H9 (cell line): ENCODE results near the gene KLK7. TPM values are rescaled to one million over a fixed set of nuclear protein-coding genes. Genes with fewer than 3 reads are reported as not detected.

ENCODE experiments used
- DNase-seq: peaks from one replicate; pipeline ENCODE4 v3.0.0-alpha.2; 2017
- H2AFZ ChIP-seq: one replicate; pipeline ENCODE4 v1.6.1; 2013; ENCODE audit warnings: mild to moderate bottlenecking, low read length, control low read depth, moderate library complexity
- H2AK5ac ChIP-seq: 2 replicates; pipeline ENCODE4 v1.6.1; 2013; ENCODE audit warnings: low read length, control low read depth, mixed read lengths; ENCODE audit not compliant: insufficient read length
- H2BK120ac ChIP-seq: one replicate; pipeline ENCODE4 v1.6.1; 2013; ENCODE audit warnings: low read depth, mild to moderate bottlenecking, low read length, control low read depth, inconsistent platforms; ENCODE audit not compliant: poor library complexity, severe bottlenecking
- H2BK12ac ChIP-seq: 2 replicates; pipeline ENCODE4 v1.6.1; 2013; ENCODE audit warnings: low read length, control low read depth, mixed read lengths, low read depth; ENCODE audit not compliant: insufficient read length
- H2BK15ac ChIP-seq: 2 replicates; pipeline ENCODE4 v1.6.1; 2013; ENCODE audit warnings: low read depth, low read length, control low read depth
- H2BK20ac ChIP-seq: one replicate; pipeline ENCODE4 v1.6.1; 2013; ENCODE audit warnings: low read depth, mild to moderate bottlenecking, low read length, control low read depth, inconsistent platforms; ENCODE audit not compliant: poor library complexity, severe bottlenecking
- H2BK5ac ChIP-seq: 2 replicates; pipeline ENCODE4 v1.6.1; 2013; ENCODE audit warnings: low read length, control low read depth, mixed read lengths; ENCODE audit not compliant: insufficient read length
- H3K14ac ChIP-seq: 2 replicates; pipeline ENCODE4 v1.6.1; 2013; ENCODE audit warnings: low read length, control low read depth; ENCODE audit not compliant: insufficient read depth
- H3K18ac ChIP-seq: 2 replicates; pipeline ENCODE4 v1.6.1; 2013; ENCODE audit warnings: low read depth, mild to moderate bottlenecking, mixed read lengths, low read length, control low read depth; ENCODE audit not compliant: insufficient read length
- H3K23ac ChIP-seq: 2 replicates; pipeline ENCODE4 v1.6.1; 2013; ENCODE audit warnings: low read length, control low read depth, mixed read lengths, low read depth; ENCODE audit not compliant: insufficient read length
- H3K23me2 ChIP-seq: 2 replicates; pipeline ENCODE4 v1.6.1; 2013; ENCODE audit warnings: low read depth, mild to moderate bottlenecking, mixed read lengths, low read length, control low read depth; ENCODE audit not compliant: insufficient read length, poor library complexity, severe bottlenecking
- H3K27ac ChIP-seq: 2 replicates; pipeline ENCODE4 v1.5.1; 2013; ENCODE audit warnings: low read length, control low read depth, mixed read lengths, low read depth; ENCODE audit not compliant: insufficient read length
- H3K27me3 ChIP-seq: 2 replicates; pipeline ENCODE4 v1.6.1; 2013; ENCODE audit warnings: low read length, control low read depth, inconsistent platforms; ENCODE audit not compliant: insufficient read depth
- H3K4ac ChIP-seq: 2 replicates; pipeline ENCODE4 v1.6.1; 2013; ENCODE audit warnings: low read depth, mild to moderate bottlenecking, control low read depth, inconsistent platforms, low read length, moderate library complexity
- H3K4me1 ChIP-seq: 2 replicates; pipeline ENCODE4 v1.6.1; 2013; ENCODE audit warnings: low read length, control low read depth, inconsistent platforms; ENCODE audit not compliant: insufficient read depth
- H3K4me2 ChIP-seq: 2 replicates; pipeline ENCODE4 v1.6.1; 2013; ENCODE audit warnings: low read length, control low read depth, mixed read lengths; ENCODE audit not compliant: insufficient read length, insufficient read depth
- H3K56ac ChIP-seq: 2 replicates; pipeline ENCODE4 v1.6.1; 2013; ENCODE audit warnings: low read depth, mild to moderate bottlenecking, mixed read lengths, low read length, control low read depth; ENCODE audit not compliant: insufficient read length
- H3K79me1 ChIP-seq: 2 replicates; pipeline ENCODE4 v1.6.1; 2013; ENCODE audit warnings: low read depth, mild to moderate bottlenecking, moderate library complexity, low read length, control low read depth, inconsistent platforms; ENCODE audit not compliant: insufficient read depth, poor library complexity, severe bottlenecking
- H3K79me2 ChIP-seq: 2 replicates; pipeline ENCODE4 v1.6.1; 2013; ENCODE audit warnings: low read length, control low read depth, inconsistent platforms; ENCODE audit not compliant: insufficient read depth
- H3K9ac ChIP-seq: 2 replicates; pipeline ENCODE4 v1.6.1; 2013; ENCODE audit warnings: low read length, control low read depth, mixed read lengths; ENCODE audit not compliant: insufficient read length; ENCODE audit errors: extremely low read depth
- H3K9me3 ChIP-seq: one replicate; pipeline ENCODE4 v1.6.1; 2013; ENCODE audit warnings: low read depth, low read length, inconsistent platforms; ENCODE audit not compliant: control insufficient read depth
- H3T11ph ChIP-seq: one replicate; pipeline ENCODE4 v1.6.1; 2013; ENCODE audit warnings: mild to moderate bottlenecking, low read length, control low read depth, inconsistent platforms
- H4K20me1 ChIP-seq: one replicate; pipeline ENCODE4 v1.6.1; 2013; ENCODE audit not compliant: control insufficient read depth, insufficient read length, insufficient read depth
- H4K5ac ChIP-seq: 2 replicates; pipeline ENCODE4 v1.6.1; 2013; ENCODE audit warnings: low read depth, mild to moderate bottlenecking, mixed read lengths, low read length, control low read depth; ENCODE audit not compliant: insufficient read length
- H4K8ac ChIP-seq: replicated peaks from 2 replicates; pipeline ENCODE4 v1.6.1; 2013; ENCODE audit warnings: low read length, control low read depth, mixed read lengths, low read depth; ENCODE audit not compliant: insufficient read length
- H4K91ac ChIP-seq: 2 replicates; pipeline ENCODE4 v1.6.1; 2013; ENCODE audit warnings: low read depth, mild to moderate bottlenecking, moderate library complexity, mixed read lengths, low read length, control low read depth; ENCODE audit not compliant: insufficient read length
- H3K27ac Mint-ChIP-seq, 3 experiments: 2 replicates in 2 of 3; 3 replicates in 1 of 3; pipeline ENCODE4 v1.8.0; 2020 to 2021; ENCODE audit warnings: mixed read lengths in 3 of 3, mild to moderate bottlenecking in 1 of 3, moderate library complexity in 1 of 3
- H3K27me3 Mint-ChIP-seq: 2 replicates; pipeline ENCODE4 v1.8.0; 2021; ENCODE audit warnings: low read depth, mild to moderate bottlenecking, moderate library complexity, mixed read lengths
- H3K36me3 Mint-ChIP-seq, 3 experiments: 2 replicates in 2 of 3; 3 replicates in 1 of 3; pipeline ENCODE4 v1.8.0; 2020 to 2021; ENCODE audit warnings: low read depth in 3 of 3, mixed read lengths in 3 of 3; ENCODE audit not compliant: insufficient read depth in 1 of 3
- H3K4me1 Mint-ChIP-seq, 2 experiments: 2 replicates each; pipeline ENCODE4 v1.8.0; 2020; ENCODE audit warnings: mixed read lengths in 2 of 2
- H3K4me3 Mint-ChIP-seq, 2 experiments: 2 replicates in 1 of 2; 3 replicates in 1 of 2; pipeline ENCODE4 v1.8.0; 2020 to 2021; ENCODE audit warnings: mild to moderate bottlenecking in 2 of 2, mixed read lengths in 2 of 2, moderate library complexity in 1 of 2
- H3K9me3 Mint-ChIP-seq, 2 experiments: 2 replicates in 1 of 2; 3 replicates in 1 of 2; pipeline ENCODE4 v1.8.0; 2020; ENCODE audit warnings: mild to moderate bottlenecking in 2 of 2, mixed read lengths in 2 of 2, moderate library complexity in 1 of 2
- CTCF ChIP-seq: fragments of 200-600 bp; sonication (generic); conservative IDR thresholded peaks from 3 replicates; pipeline ENCODE4 v1.8.0; 2021; ENCODE audit warnings: antibody characterized with exemption, mild to moderate bottlenecking
- WGBS: extraction: QIAGEN DNeasy Blood & Tissue Kit; methylation state at CpG from one replicate; pipeline ENCODE4 v1.1.7; 2013; ENCODE audit warnings: missing lambda C conversion rate, low lambda C conversion rate, mixed read lengths; ENCODE audit not compliant: insufficient read length; ENCODE audit errors: extremely low coverage; 5-methylcytosine and 5-hydroxymethylcytosine counted together
- total RNA-seq: library from RNA; stranded (reverse); gene quantifications from 2 replicates; pipeline ENCODE4 v1.2.1, GENCODE V29; 2021

KLK7 gene
- total RNA-seq, 1 experiment from 2014 or later = 0.52 TPM

DNA sequence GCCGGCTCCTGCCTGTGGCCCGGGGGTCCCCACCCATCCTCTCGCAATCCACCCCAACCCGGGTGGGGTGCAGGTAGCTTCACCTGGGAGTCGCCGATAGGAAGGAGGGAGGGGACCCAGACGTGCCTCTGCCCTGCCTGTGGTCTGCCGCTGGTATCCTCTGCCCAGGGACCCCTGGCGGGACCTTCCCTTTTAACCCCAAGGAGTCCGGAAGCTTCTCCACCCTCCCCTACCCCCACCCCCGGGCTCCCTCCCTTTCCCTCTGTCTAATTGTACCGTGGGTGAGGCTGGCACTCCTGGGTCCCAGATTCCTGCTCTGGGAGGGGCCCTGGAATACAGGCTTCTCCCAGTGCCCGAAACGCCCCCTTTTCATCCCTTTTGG lies 35.8 kb upstream of the KLK7 start, which contains the start of gene KLK10:
Gene KLK10, minus strand, starts transcription at position 166 of the 382 bp plus-strand sequence. CDS start 579 bp downstream, outside the sequence.
- H2AFZ ChIP-seq = no peak within 1 kb of the TSS
- no CpG with 5 or more reads among the region's 14 CpGs for WGBS

More for the DNA sequence above, 35.8 kb upstream of the KLK7 start, which contains the start of gene KLK10:
- Histone ChIP-seq H2BK120ac (no peak within 1 kb of the TSS), H2BK15ac (no peak within 1 kb of the TSS), H3K4me2 (peak within 1 kb of the TSS; percentile 79), H3K27me3 (no peaks in the 10 kb centered on the region; the same call in 1 of the 2 replicates), H4K20me1 (no peaks in the 10 kb centered on the region), H3K4ac (no peak within 1 kb of the TSS), H3K14ac (no peak within 1 kb of the TSS; the same call in 1 of the 2 replicates), H3T11ph (no peak within 1 kb of the TSS), H3K27ac (no peak within 1 kb of the TSS), H3K9ac (no peak within 1 kb of the TSS), H3K23ac (no peak within 1 kb of the TSS), H3K9me3 (no peaks in the 10 kb centered on the region), H3K4me1 (no peaks in the 10 kb centered on the region), H3K79me2 (no peaks in the 10 kb centered on the region), H2BK5ac (no peak within 1 kb of the TSS), H4K5ac (no peak within 1 kb of the TSS), H2BK12ac (no peak within 1 kb of the TSS), H3K79me1 (no peaks in the 10 kb centered on the region), H3K18ac (no peak within 1 kb of the TSS), H2AK5ac (no peak within 1 kb of the TSS), H3K56ac (no peak within 1 kb of the TSS), H4K8ac (no peak within 1 kb of the TSS), H4K91ac (no peak within 1 kb of the TSS), H3K23me2 (peaks cover 16% of the 10 kb centered on the region), H2BK20ac (no peak within 1 kb of the TSS)
- peaks cover 17 to 33% of the 10 kb centered on the region in 2 experiments for H3K4me1 Mint-ChIP-seq
- peaks cover 0 to 13% of the 10 kb centered on the region in 2 experiments; a peak in 4 of 5 replicates for H3K9me3 Mint-ChIP-seq
- H3K36me3 Mint-ChIP-seq = peaks cover 0 to 2% (median 0%) of the 10 kb centered on the region in 3 experiments; a peak in 2 of 7 replicates
- DNase-seq = no peak
- H3K4me3 Mint-ChIP-seq = peak within 1 kb of the TSS; percentile 55 to 89
- TF ChIP-seq CTCF = no peak
- H3K27me3 Mint-ChIP-seq = peaks cover 69% of the 10 kb centered on the region
- H3K27ac Mint-ChIP-seq = peak within 1 kb of the TSS in 1 of 3 experiments; percentile 2; a peak in 2 of 7 replicates
